ENCODE measurements around the gene ABLIM2. TPM values are rescaled to one million over a fixed set of nuclear protein-coding genes. Genes with fewer than 3 reads are reported as not detected.

The ABLIM2 gene
- total and polyA plus RNA-seq, 10 of the 15 experiments (the other 5 are each of a cell fraction or from before 2014, with no cell fraction given) = 0.03 to 0.15 (median 0.05) TPM; not detected in 7

DNA sequence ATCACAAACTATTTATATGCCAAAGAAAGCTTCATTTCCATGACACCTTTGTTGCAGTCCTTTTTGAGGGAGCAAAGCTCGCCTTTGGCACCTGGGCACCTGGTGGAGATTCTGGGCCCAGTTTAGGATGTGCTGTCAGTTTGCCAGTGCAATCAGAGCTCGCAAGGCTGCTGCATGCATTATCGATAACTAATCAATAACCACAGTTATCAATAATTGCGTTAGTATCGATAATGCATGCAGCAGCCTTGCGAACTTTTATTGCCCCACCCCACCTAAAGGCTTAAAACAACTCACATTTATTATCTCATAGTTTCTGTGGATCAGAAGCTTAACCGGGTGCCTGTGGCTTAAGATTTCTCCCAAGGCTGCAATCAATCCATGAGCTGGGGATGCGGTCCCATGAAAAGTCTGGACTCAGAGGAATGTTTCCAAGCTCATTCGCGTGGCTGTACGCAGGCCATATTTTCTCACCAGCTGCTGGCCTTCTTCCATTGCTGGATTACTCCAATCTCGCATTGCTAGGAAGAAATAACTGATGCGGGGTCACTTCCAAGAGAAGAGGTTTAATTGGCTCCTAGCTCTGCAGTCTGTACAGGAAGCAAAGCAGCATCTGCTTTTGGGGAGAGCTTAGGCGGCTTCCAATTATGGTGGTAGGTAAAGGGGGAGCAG lies 212.8 kb downstream of the ABLIM2 start:
- Histone ChIP-seq H3K9ac (ENCODE audit: control insufficient read depth, insufficient read depth, low read length) (no peak overlapping the region), H3K79me2 (ENCODE audit: control insufficient read depth, insufficient read depth, low read length) (no peaks in the 10 kb centered on the region), H3K27me3 (replicated peaks in 1 of 2; ENCODE audit: control insufficient read depth in 2 of 2, insufficient read depth in 2 of 2, low read length in 1 of 2) (no peaks in the 10 kb centered on the region), H3K4me2 (ENCODE audit: control insufficient read depth, insufficient read depth) (no peak overlapping the region), H3K4me1 (ENCODE audit: control insufficient read depth, insufficient read depth, low read length) (no peaks in the 10 kb centered on the region), H3K9me3 (replicated peaks; ENCODE audit: control insufficient read depth, insufficient read depth, low read length) (no peaks in the 10 kb centered on the region; the same call in 2 of the 3 replicates), H2AFZ (ENCODE audit: control insufficient read depth, low read depth, low read length) (no peak overlapping the region), H3K27ac (ENCODE audit: control insufficient read depth, insufficient read depth) (no peak overlapping the region), H3K36me3 (ENCODE audit: control insufficient read depth in 2 of 2, insufficient read depth in 2 of 2, low read length in 1 of 2) (no peaks in the 10 kb centered on the region), H3K4me3 (no peak overlapping the region), H4K20me1 (ENCODE audit: control insufficient read depth, insufficient read depth) (no peaks in the 10 kb centered on the region)
- in situ Hi-C loops (cut with MboI) (no loop called here), intact Hi-C loops (cut with micrococcal nuclease; ENCODE audit: unreplicated experiment) (no loop called here)
- TF ChIP-seq NR2C2 (IDR thresholded peaks at IDR 0.05; ENCODE audit: borderline replicate concordance, control insufficient read depth, insufficient read length, low read depth) (no peak), NFYB (IDR thresholded peaks at IDR 0.05; ENCODE audit: insufficient read depth, low read depth, low read length) (no peak), ESRRA (IDR thresholded peaks at IDR 0.05; ENCODE audit: low read length) (no peak), DPF2 (IDR thresholded peaks at IDR 0.05) (no peak), RUNX3 (IDR thresholded peaks at IDR 0.05; ENCODE audit: low read length) (no peak), NR2C1 (IDR thresholded peaks at IDR 0.05) (no peak), ZSCAN29 (IDR thresholded peaks at IDR 0.05) (no peak), TCF3 (IDR thresholded peaks at IDR 0.05; ENCODE audit: borderline replicate concordance, insufficient read depth, low read depth, low read length) (no peak)
- TF ChIP-seq, protein P1, sequence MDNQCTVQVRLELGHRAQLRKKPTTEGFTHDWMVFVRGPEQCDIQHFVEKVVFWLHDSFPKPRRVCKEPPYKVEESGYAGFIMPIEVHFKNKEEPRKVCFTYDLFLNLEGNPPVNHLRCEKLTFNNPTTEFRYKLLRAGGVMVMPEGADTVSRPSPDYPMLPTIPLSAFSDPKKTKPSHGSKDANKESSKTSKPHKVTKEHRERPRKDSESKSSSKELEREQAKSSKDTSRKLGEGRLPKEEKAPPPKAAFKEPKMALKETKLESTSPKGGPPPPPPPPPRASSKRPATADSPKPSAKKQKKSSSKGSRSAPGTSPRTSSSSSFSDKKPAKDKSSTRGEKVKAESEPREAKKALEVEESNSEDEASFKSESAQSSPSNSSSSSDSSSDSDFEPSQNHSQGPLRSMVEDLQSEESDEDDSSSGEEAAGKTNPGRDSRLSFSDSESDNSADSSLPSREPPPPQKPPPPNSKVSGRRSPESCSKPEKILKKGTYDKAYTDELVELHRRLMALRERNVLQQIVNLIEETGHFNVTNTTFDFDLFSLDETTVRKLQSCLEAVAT (IDR thresholded peaks at IDR 0.05) = no peak
- TF ChIP-seq, protein P2, sequence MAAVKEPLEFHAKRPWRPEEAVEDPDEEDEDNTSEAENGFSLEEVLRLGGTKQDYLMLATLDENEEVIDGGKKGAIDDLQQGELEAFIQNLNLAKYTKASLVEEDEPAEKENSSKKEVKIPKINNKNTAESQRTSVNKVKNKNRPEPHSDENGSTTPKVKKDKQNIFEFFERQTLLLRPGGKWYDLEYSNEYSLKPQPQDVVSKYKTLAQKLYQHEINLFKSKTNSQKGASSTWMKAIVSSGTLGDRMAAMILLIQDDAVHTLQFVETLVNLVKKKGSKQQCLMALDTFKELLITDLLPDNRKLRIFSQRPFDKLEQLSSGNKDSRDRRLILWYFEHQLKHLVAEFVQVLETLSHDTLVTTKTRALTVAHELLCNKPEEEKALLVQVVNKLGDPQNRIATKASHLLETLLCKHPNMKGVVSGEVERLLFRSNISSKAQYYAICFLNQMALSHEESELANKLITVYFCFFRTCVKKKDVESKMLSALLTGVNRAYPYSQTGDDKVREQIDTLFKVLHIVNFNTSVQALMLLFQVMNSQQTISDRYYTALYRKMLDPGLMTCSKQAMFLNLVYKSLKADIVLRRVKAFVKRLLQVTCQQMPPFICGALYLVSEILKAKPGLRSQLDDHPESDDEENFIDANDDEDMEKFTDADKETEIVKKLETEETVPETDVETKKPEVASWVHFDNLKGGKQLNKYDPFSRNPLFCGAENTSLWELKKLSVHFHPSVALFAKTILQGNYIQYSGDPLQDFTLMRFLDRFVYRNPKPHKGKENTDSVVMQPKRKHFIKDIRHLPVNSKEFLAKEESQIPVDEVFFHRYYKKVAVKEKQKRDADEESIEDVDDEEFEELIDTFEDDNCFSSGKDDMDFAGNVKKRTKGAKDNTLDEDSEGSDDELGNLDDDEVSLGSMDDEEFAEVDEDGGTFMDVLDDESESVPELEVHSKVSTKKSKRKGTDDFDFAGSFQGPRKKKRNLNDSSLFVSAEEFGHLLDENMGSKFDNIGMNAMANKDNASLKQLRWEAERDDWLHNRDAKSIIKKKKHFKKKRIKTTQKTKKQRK (IDR thresholded peaks at IDR 0.05; ENCODE audit: low read depth, low read length) = no peak
- CTCF ChIA-PET = interaction anchor here (0.9 to 1.5 kb wide), 2 partner anchors 42 to 1668 kb away, joined by 3 read pairs; no protein-coding TSS in a partner anchor
- WGBS (ENCODE audit: insufficient coverage, insufficient replicate concordance, low lambda C conversion rate, missing lambda C conversion rate) = 58% methylated on average over 14 of the region's 14 CpGs
- FAIRE-seq (no peak), ATAC-seq (no peak), DNase-seq (ENCODE audit: low read depth, low spot score) (no peak)
- BruUV-seq (replicated peaks) = no TSS peak
- RAD21 ChIA-PET (ENCODE audit: unreplicated experiment) = no interaction called here
- POLR2A ChIA-PET = interaction anchor here (0.7 kb wide), 1 partner anchor 11 kb away, joined by 3 read pairs; no protein-coding TSS in a partner anchor
- SMC1A ChIA-PET (ENCODE audit: uncharacterized antibody, unreplicated experiment) = interaction anchor here (0.6 kb wide), 1 partner anchor 67 kb away, joined by 3 read pairs; no protein-coding TSS in a partner anchor
